ENCODE data around the gene SLC66A2. TPM values are rescaled to one million over a fixed set of nuclear protein-coding genes. Genes with fewer than 3 reads are reported as not detected.

SLC66A2 gene
- total RNA-seq, 1 donor from 2014 or later: 47.6 TPM

DNA sequence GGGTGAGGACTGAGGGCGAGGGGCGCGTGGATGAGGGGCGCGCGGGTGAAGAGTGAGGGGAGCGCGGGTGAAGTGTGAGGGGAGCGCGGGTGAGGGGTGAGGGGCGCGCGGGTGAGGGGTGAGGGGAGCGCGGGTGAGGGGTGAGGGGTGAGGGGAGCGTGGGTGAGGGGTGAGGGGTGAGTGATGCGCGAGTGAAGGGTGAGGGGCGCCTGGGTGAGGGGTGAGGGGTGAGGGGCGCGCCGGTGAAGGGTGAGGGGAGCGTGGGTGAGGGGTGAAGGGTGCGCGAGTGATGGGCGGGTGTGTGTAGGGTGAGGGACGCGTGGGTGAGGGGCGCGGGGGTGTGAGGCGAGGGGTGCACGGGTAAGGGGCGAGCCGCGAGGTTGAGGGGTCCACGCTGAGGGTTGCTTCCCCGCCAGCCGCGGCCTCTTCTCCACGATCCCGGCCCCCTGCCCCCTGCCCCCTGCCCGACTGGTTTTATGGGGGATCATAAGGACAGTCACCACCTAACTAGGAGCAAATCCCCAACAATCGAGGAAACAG is 1.1 kb upstream of the SLC66A2 start:
- DNase-seq (ENCODE audit: low read depth, low spot score): no peak

DNA sequence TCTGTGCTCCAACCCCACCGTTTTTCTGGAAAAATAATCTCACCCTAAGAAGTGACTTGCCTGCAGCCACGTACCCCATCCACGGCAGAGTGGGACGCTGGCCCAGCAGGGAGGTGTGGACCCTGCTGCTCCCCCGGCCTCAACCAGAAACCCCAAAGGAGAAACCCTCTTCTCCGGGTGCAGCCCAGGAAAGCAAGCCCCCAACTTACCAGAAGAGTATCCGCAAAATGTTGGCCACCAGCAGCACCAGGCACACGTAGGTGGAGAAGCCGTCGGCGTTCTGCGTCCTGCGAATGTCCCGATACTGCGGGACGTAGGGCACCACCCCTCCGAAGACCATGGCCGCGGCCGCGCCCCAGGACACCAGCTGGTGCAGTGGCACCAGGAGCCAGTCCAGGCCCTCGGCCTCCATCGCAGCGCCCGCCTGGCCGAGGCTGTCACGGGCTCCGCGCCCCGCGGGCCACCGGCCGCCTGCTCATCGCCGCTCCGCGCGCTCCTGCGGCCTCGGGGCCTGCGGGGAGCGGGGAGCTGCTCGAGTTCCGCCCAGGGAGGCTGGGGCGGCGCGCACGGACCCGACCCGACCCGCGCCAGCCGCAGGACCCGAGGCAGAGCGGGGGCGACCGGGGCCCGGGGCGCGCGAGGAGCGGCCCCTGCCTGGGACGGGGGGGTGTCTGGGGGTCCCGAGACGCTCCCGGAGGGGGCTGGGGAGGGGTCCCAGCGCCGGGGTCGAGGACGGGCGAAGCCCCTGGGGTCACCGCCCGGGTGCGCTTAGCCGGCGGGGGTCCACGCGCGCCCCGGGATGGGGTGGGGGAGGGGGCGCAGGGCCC is 725 bp downstream of the SLC66A2 start:
- no peak for DNase-seq (ENCODE audit: low read depth, low spot score)

DNA sequence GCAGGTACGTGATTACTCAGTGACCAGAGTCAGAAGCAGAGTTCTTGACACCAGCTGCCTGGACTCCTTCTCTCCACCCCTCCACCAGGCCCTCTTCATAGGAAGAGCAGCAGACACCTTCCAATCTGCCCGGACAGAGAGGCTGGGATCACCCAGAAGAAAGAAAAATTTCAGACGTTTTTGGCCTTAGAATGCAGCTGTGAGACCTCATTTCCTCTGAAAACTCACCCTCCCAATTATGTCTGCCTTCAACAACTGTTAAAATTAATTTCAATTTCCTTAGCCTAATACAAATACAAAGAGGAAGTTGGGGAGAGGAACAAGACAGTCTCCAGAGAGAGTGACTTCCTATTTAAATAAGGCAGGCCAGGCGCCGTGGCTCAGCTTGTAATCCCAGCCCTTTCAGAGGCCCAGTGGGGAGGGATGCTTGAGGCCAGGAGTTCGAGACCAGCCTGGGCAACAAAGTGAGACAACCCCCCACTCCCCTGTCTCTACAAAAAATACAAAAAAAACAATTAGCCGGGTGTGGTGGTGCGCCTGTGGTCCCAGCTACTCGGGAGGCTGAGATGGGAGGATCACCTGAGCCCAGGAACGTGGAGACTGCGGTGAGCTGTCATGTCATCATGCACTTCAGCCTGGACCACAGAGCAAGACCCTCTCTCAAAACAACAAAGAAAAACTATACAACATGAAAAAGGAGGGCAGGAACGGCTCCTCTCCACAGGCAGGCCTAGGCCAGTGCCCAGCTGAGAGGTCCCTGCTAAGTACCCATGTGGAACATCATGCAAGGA is 1.6 kb downstream of the SLC66A2 start:
- DNase-seq (ENCODE audit: low read depth, low spot score): no peak

DNA sequence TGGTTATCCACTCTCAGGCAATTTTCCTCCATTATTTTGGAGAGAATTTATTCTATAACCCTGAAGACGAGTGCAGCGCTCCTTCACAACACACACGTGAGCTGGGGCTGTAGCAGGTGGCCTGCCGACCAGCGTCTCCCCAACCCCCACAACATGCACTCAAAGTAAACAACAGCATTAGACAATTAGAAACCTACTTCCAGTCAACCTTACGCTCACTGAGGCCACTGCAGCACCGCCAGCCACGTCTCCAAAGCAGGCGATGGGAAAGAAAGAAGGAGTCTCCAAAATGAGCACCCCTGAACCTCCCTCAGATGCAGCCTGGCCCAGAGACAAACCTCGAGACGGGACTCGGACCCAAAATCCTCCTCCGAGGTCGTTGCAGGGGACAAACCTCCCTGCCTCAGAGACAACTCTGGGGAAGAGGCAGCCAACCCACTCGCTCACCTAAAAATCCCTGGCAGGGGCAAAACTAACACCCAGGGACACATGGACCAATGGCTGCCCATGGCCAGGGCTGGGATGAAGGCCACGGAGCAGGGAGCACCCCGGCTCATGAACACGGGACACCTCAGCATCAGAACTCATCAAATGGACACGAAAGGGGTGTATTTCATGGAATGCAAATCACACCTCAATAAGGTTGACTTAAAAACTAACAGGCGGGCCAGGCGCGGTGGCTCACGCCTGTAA is 2.6 kb downstream of the SLC66A2 start:
- DNase-seq (ENCODE audit: low read depth, low spot score): no peak

DNA sequence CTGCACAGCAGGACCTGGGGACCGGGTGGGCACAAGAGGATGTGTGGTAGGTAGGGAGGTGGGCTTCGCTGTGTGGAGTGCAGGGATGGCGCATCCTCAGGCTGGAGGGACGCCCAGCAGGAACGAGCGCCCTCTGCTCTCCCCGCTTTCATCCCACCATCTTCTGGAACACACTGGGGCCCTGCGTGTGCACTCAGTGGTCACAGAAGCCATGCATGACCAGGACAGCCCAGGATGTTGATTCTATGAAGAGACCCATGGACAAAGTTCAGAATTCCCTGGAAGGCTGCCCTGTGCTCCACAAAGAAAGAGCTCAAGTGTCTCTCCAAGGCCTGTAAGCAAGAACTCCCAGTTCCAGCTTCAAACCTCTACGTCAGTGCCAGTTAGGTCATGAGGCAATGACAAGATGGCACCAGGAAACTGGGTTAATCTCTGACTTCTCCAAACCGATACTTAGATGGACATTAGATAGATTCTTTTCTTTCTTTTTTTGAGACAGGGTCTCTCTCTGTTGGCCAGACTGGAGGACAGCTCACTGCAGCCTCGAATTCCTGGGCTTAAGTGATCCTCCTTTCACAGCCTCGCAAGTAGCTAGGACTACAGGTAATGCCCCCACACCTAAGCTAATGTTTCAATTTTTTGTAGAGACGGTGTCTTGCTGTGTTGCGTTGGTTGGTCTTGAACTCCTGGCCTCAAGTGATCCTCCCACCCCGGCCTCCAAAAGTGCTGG is 3.4 kb downstream of the SLC66A2 start:
- no peak for DNase-seq (ENCODE audit: low read depth, low spot score)

DNA sequence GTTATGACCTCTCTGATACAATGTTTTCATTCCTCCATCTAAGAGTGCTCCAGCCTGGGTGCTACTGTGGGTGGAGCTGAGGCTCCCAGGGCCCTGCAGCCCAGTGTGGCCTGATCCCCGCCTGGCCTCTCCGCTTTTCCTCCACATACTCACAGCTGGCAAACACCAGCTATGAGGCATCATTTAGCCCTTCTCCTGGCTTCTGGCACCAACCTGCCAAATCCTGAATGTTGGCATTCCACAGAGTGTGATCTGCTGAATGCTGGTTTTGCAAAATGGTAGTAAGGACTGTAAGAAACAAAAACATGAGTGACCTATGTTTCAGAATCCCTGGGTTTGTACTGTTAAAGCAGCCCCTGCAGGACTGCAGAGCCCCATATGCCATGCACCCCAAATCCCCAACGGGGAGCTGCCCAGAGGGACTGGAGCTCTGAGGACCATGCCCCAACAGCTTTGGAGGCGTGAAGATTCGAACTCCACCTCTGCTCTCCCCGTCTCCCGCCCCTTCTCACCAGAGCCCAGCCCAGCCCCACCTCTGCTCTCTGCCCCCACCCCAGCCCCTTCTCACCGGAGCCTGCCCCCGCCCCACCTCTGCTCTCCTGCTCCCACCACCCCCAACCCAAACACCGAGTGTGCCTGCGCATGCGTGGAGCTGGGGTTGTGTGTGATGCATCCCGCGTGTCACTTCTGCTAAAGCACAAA is 4.2 kb downstream of the SLC66A2 start:
- no peak for DNase-seq (ENCODE audit: low read depth, low spot score)

DNA sequence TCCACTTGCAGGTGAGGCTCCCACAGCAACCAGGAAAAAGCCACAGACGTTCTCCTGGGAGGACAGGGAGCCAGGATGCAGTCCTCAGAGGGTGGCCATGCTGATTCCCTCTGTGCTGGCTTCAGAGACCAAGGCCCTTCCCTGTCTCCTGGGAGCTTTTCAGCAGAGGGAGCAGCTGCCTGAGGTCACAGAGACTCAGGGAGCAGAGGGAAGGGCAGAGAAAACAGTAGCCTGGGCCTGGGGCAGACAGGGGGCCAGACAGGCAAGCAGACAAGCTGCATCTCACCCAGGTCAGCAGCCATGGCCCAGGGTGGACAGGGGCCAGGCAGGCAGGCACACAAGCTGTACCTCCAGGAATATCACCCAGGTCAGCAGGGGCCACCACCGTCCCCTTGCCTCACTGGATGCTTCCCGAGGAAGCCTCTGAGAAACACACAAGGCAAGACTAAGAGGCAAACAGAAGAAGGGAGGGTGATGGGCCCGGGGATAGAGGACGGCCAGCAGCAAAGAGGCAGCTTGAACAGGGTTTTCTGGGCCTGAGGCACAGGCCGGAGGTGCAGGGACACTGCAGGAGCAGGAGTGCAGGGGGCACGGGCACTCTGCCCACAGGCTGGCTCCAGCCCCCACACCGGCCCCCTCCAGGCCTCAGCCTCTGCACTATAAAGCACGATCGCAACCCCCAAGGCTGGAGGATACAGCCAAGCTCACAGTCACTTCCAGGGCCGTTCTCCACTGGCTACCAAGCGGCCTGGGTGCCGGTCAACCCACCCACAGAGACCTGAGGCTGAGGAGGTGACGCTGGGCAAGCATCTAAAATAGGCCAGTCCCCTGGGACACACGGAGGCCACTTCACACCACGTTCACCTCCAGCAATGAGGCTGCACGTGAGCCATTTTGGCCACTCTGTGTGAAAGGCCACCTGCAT is 6.1 kb downstream of the SLC66A2 start:
- DNase-seq (ENCODE audit: low read depth, low spot score): no peak

DNA sequence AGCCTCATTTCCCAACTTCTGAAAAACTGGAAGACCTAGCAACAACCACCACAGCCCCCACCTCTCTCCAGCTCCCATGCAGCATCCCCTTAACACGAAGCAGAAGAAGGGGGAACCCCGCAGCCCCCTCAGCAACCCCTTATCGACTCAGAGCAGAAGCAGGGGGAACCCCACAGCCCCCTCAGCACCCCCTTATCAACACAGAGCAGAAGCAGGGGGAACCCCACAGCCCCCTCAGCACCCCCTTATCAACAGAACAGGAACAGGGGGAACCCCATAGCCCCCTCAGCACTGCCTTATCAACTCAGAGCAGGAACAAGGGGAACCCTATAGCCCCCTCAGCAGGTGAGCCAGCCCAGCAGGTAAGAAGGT is 6.7 kb downstream of the SLC66A2 start:
- no peak for DNase-seq (ENCODE audit: low read depth, low spot score)

DNA sequence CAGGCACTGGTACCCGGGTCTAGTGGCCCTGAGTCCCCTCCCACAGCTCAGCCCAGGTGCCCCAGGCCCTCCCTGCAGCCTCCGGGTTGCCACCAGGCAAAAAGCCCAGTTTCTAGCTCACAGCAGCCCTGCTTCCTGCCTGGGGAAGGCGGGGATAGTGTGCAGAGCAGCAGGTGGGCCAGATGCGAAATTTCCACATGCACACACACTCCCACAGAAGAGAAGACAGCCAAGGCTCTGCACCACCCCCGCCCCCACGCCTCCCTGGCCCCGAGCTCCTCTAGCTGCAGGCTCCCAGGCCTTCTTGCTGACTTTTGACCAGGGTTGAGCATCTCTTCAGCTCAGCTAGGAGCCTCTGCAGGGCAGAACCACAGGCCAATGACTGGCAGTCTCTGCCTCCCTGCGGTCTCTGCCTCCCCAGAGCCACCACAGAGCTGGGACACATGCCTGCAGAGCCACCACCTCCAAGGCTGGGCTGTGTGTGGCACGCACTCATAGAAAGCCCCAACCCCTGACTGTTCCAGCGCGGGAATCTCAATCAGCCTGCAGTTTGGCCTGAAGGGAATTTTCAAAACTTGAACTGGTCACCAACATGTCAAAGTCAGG is 7.2 kb downstream of the SLC66A2 start:
- DNase-seq (ENCODE audit: low read depth, low spot score): no peak

DNA sequence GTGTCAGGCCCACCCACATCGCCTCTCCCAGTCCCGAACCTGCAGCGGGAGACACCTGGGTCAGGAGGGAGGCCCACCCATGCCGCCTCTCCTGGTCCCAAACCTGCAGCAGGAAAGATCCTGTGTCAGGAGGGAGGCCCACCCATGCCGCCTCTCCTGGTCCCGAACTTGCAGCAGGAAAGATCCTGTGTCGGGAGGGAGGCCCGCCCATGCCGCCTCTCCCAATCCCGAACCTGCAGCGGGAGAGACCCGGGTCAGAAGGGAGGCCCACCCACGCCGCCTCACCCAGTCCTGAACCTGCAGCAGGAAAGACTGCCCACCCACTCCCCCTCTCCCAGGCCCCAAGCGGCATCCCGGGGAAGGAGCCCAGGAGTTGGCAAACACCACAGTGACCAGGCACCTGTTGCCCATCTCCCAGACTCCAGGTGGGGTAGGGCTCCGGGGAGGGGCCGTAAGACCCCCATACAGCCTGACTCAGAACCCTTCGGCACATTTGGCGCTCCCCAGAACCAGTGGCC is 7.8 kb downstream of the SLC66A2 start:
- no peak for DNase-seq (ENCODE audit: low read depth, low spot score)

DNA sequence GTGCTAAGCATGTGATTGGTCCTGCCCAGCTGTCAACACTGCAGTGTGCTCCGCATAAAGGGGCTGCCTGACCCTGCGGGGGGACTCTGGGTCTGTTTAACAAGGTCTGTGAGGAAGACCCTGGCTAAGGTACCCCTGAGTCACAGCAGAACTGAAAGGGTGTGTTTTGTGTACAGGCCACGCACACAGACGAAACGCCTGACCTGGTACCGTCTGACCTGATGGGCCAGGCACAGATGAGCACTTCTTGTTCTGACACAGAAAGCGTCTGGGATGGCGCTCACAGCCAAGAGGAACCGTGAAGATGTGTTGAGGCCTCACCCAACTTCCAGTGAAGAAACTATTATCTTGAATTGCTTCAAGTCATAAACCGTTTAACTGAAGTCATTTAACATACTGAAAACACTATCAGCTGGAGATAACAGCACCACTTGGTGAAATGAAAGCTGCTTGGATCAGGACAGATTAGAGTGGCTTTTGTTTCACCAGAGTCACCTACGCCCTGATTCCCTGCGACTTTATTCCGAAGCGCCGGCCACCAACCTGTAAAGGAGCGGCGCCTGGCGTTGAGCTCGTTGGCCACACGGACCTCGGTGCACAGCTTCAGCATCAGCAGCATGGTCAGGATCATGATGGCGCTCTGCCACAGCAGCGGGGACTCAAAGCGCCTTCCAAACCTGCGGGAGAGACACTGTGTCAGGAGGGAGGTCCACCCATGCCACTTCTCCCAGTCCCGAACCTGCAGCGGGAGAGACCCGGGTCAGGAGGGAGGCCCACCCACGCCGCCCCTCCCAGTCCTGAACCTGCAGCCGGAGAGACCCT is 8.5 kb downstream of the SLC66A2 start:
- DNase-seq (ENCODE audit: low read depth, low spot score): no peak

DNA sequence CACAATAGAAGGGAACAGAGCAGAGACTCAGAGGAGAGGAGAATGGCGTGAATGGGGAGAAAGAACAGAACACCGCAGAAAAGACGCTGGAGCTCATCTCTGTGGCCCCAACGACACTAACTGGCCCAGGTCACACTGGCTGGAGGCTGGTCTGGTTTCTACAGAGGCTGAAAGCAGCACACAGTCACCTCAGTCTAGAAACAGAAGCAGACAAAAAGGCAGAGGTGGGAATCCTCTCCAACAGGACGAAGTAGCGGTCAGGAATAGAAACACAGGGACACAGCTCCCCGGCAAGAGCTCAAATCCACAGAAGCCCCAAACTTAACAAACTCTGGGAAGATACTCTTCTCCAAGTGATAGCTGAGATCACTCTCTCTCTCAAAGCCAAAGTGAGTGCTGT is 9.2 kb downstream of the SLC66A2 start:
- DNase-seq (ENCODE audit: low read depth, low spot score): no peak

DNA sequence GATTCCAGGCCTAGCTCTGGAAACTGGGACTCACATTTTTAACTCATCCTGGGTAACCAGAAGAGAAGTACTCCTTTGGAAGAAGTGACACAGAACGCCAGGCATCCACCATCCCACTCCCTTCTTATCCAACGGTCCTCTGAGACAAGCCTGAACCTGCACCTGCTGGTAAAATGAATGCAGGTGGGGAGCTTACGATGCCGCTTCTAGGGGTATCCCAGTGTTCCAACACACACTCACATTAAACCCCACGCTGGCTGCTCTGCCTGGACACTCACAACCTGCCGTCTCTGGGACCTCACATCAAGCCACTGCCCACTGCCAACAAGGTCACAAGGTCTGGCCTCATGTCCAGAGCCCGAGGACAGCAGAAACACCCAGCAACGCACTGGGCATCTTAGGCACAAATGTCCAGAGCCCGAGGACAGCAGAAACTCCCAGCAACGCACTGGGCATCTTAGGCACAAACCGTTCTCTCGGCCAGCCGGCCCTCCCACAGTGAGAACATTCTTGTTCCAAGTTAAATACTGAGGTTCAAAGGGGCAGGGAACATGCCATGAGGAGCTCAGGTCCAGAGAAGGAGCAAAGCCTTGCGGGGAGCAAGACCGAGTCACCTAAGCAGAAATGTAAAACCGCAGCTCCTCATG is 9.9 kb downstream of the SLC66A2 start:
- DNase-seq (ENCODE audit: low read depth, low spot score): no peak

DNA sequence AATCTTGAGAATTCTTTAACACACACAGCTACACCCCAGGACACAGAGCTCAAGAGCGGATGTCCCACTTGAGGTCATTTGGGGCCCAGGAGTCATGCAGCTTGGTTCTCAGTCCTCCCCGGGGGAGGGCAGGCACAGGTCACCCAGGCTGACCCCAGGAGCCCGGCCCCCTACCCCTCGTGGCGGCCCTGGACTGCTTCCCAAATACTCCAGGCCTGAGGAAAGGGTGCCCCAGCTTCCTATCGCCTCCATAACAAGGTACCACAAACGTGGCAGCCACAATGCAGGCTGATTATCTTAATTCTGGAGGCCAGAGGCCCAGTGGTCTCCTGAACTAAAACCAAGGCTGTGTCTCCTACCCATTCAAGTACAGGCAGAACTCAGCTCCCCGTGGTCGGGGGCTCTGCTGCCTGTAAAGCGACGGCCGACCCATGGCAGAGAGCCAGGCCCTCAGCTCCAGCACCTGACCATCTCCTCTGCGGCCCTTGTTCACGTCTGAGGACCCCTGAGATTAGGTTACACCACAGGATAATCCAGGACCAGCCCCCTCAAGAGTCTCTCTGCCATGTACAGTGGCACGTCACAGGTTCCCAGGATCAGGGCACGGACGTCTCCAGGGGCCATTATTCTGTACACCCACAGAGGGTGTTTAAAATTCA is 10.5 kb downstream of the SLC66A2 start:
- no peak for DNase-seq (ENCODE audit: low read depth, low spot score)

DNA sequence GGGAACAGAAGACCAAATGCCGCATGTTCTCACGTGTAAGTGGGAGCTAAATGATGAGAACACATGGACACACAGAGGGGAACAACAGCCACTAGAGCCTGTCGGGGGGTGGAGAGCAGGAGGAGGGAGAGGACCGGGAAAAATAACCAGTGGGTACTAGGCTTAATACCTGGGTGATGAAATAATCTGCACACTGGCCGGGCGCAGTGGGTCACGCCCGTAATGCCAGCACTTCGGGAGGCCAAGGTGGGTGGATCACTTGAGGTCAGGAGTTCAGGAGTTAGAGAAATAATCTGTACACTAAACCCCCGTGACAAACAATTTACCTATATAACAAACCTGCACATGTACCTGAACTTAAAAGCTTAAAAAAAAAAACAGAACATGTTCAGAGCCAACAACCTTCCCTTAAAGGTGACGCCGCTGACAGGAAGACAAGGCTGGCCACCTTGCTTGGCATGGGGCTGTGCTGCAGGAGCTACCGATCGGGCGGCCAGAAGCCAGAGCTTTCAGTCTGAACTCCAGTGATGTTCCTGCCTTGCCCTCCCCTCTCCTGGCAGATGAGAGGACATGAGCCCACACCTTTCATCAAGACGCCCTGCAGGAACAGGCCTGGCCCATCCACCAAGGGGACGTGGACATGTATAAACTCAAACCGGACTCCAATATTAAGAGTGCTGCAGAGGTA is 11.2 kb downstream of the SLC66A2 start:
- DNase-seq (ENCODE audit: low read depth, low spot score): no peak

DNA sequence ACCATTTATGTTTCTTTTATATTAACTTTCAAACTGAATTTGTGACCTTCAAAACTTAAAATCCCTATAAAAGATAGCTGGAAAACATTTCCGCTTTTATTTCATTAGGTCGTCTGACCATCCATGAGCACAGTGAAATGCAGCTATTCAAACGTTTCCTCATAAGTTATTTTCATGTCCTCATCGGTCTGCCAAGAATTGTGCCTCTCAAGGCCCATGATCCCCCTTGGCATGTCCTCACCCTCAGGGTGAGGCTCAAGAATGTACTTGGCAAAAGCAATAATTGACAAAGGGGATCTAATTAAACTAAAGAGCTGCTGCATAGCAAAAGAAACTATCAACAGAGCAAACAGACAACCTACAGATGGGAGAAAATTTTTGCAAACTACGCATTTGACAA is 12.4 kb downstream of the SLC66A2 start:
- no peak for DNase-seq (ENCODE audit: low read depth, low spot score)

Measured in pulmonary artery endothelial cell (primary cell).